Stimulated activated memory B cell treated with anti-CD40 and anti-IgM and Interleukin-4, amounts not matched to agents 10 μg/mL and 1 μg/mL and 100 μg/mL, for 72 hours (primary cell): Measurements from ENCODE around the gene NFATC1.

ENCODE experiments used
- ATAC-seq: fragments of 150-1000 bp; cut with Tn5 transposase; 2 replicates; pipeline ENCODE4 v1.10.0; 2021
- H3K27ac Mint-ChIP-seq: one replicate; pipeline ENCODE4 v1.8.0; 2022; ENCODE audit warnings: mild to moderate bottlenecking, mixed read lengths
- H3K27me3 Mint-ChIP-seq: one replicate; pipeline ENCODE4 v1.8.0; 2022; ENCODE audit warnings: mixed read lengths
- H3K36me3 Mint-ChIP-seq: one replicate; pipeline ENCODE4 v1.8.0; 2022; ENCODE audit warnings: mixed read lengths
- H3K4me1 Mint-ChIP-seq: one replicate; pipeline ENCODE4 v1.8.0; 2022; ENCODE audit warnings: mixed read lengths
- H3K4me3 Mint-ChIP-seq: one replicate; pipeline ENCODE4 v1.8.0; 2022; ENCODE audit warnings: mild to moderate bottlenecking, moderate library complexity, mixed read lengths
- H3K9me3 Mint-ChIP-seq: one replicate; pipeline ENCODE4 v1.8.0; 2022; ENCODE audit warnings: mixed read lengths

NFATC1 gene

GRCh38 chr18:79393635-79394533 lies 1.8 kb upstream of the NFATC1 start:
- H3K4me1 Mint-ChIP-seq, result peaks cover 33% of the 10 kb centered on the region
- H3K36me3 Mint-ChIP-seq, result peaks cover 8% of the 10 kb centered on the region
- peak overlapping the region; percentile 92 for H3K27ac Mint-ChIP-seq
- H3K27me3 Mint-ChIP-seq, result no peaks in the 10 kb centered on the region
- H3K4me3 Mint-ChIP-seq, result peak overlapping the region; percentile 87
- no peaks in the 10 kb centered on the region for H3K9me3 Mint-ChIP-seq
- peak; percentile 35 for ATAC-seq

- Mint-ChIP-seq H3K9me3 (no peaks in the 10 kb centered on the region), H3K4me3 (peak overlapping the region; percentile 74), H3K4me1 (peaks cover 40% of the 10 kb centered on the region), H3K27ac (peak overlapping the region; percentile 92), H3K36me3 (peaks cover 12% of the 10 kb centered on the region), H3K27me3 (no peaks in the 10 kb centered on the region)
- ATAC-seq, result peak; percentile 51
These were observed 1.0 kb upstream of the NFATC1 start for GRCh38 chr18:79394534-79395307.

- Mint-ChIP-seq H3K36me3 (peaks cover 12% of the 10 kb centered on the region), H3K27me3 (no peaks in the 10 kb centered on the region), H3K4me1 (peaks cover 40% of the 10 kb centered on the region), H3K9me3 (no peaks in the 10 kb centered on the region), H3K4me3 (peak overlapping the region; percentile 74), H3K27ac (peak overlapping the region; percentile 92)
- no peak for ATAC-seq
These were observed 456 bp upstream of the NFATC1 start for GRCh38 chr18:79395308-79395640.

- no peaks in the 10 kb centered on the region for H3K27me3 Mint-ChIP-seq
- peaks cover 50% of the 10 kb centered on the region for H3K4me1 Mint-ChIP-seq
- no peaks in the 10 kb centered on the region for H3K9me3 Mint-ChIP-seq
- H3K27ac Mint-ChIP-seq, result peak overlapping the region; percentile 88
- H3K4me3 Mint-ChIP-seq, result peak overlapping the region; percentile 85
- H3K36me3 Mint-ChIP-seq, result peaks cover 20% of the 10 kb centered on the region
- peak; percentile 25 for ATAC-seq
These were observed 909 bp downstream of the NFATC1 start for GRCh38 chr18:79396431-79397246.

- no peaks in the 10 kb centered on the region for H3K27me3 Mint-ChIP-seq
- no peaks in the 10 kb centered on the region for H3K9me3 Mint-ChIP-seq
- no peak for ATAC-seq
- peak overlapping the region; percentile 85 for H3K4me3 Mint-ChIP-seq
- H3K36me3 Mint-ChIP-seq, result peaks cover 20% of the 10 kb centered on the region
- H3K27ac Mint-ChIP-seq, result peak overlapping the region; percentile 88
- H3K4me1 Mint-ChIP-seq, result peaks cover 52% of the 10 kb centered on the region
These were observed 1.6 kb downstream of the NFATC1 start for GRCh38 chr18:79397247-79397829.

- H3K4me1 Mint-ChIP-seq, result peaks cover 53% of the 10 kb centered on the region
These were observed 2.4 kb downstream of the NFATC1 start for GRCh38 chr18:79397830-79398761.

GRCh38 chr18:79399275-79400081 lies 3.7 kb downstream of the NFATC1 start:
- peak overlapping the region; percentile 85 for H3K4me3 Mint-ChIP-seq
- no peaks in the 10 kb centered on the region for H3K9me3 Mint-ChIP-seq
- no peaks in the 10 kb centered on the region for H3K27me3 Mint-ChIP-seq
- peaks cover 59% of the 10 kb centered on the region for H3K4me1 Mint-ChIP-seq
- H3K36me3 Mint-ChIP-seq, result peaks cover 20% of the 10 kb centered on the region
- H3K27ac Mint-ChIP-seq, result peak overlapping the region; percentile 88
- peak; percentile 10 for ATAC-seq

More at GRCh38 chr18:79397830-79398761, 2.4 kb downstream of the NFATC1 start:
- no peaks in the 10 kb centered on the region for H3K9me3 Mint-ChIP-seq
- no peak for ATAC-seq
- peaks cover 20% of the 10 kb centered on the region for H3K36me3 Mint-ChIP-seq
- H3K4me3 Mint-ChIP-seq, result peak overlapping the region; percentile 85
- no peaks in the 10 kb centered on the region for H3K27me3 Mint-ChIP-seq
- peak overlapping the region; percentile 88 for H3K27ac Mint-ChIP-seq

DNA sequence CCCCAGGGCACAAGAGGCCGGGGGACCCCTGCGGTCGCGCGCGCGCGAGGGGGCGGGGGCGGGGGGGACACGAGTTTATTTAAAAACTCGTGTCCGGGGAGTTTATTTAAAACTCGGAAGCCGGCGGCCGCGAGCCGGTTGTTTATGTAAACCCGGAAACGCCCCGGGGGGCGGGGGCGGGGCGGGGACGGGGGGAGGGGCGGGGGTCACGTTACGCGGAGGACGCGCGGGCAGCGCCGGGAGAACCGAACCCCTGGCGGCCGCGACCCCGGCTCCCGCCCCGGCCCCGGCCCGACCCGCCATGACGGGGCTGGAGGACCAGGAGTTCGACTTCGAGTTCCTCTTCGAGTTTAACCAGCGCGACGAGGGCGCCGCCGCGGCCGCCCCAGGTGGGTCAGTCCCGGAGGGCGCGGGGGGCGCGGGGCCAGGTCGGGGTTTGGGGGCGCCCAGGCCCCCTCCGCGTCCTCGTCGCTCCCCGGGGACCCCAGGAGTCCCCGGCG lies 4.4 kb downstream of the NFATC1 start:
- Mint-ChIP-seq H3K27me3 (no peaks in the 10 kb centered on the region), H3K4me3 (peak overlapping the region; percentile 85), H3K27ac (no peak overlapping the region), H3K36me3 (peaks cover 20% of the 10 kb centered on the region), H3K4me1 (peaks cover 66% of the 10 kb centered on the region), H3K9me3 (no peaks in the 10 kb centered on the region)
- ATAC-seq, result peak; percentile 55

- H3K9me3 Mint-ChIP-seq, result no peaks in the 10 kb centered on the region
- H3K36me3 Mint-ChIP-seq, result peaks cover 22% of the 10 kb centered on the region
- peaks cover 72% of the 10 kb centered on the region for H3K4me1 Mint-ChIP-seq
- H3K27ac Mint-ChIP-seq, result peak overlapping the region; percentile 94
- no peak for ATAC-seq
- H3K4me3 Mint-ChIP-seq, result peak overlapping the region; percentile 83
- H3K27me3 Mint-ChIP-seq, result no peaks in the 10 kb centered on the region
These were observed 5.1 kb downstream of the NFATC1 start for GRCh38 chr18:79400591-79401381.

GRCh38 chr18:79401494-79402208 lies 5.9 kb downstream of the NFATC1 start:
- Mint-ChIP-seq H3K27me3 (no peaks in the 10 kb centered on the region), H3K27ac (peak overlapping the region; percentile 94), H3K4me3 (peak overlapping the region; percentile 83), H3K4me1 (peaks cover 81% of the 10 kb centered on the region), H3K9me3 (no peaks in the 10 kb centered on the region), H3K36me3 (peaks cover 29% of the 10 kb centered on the region)
- ATAC-seq, result no peak

- peak overlapping the region; percentile 83 for H3K4me3 Mint-ChIP-seq
- peaks cover 84% of the 10 kb centered on the region for H3K4me1 Mint-ChIP-seq
- ATAC-seq, result no peak
- H3K27ac Mint-ChIP-seq, result peak overlapping the region; percentile 94
- peaks cover 29% of the 10 kb centered on the region for H3K36me3 Mint-ChIP-seq
- H3K9me3 Mint-ChIP-seq, result no peaks in the 10 kb centered on the region
- no peaks in the 10 kb centered on the region for H3K27me3 Mint-ChIP-seq
These were observed 6.5 kb downstream of the NFATC1 start for GRCh38 chr18:79402209-79402576.
